Peyer's patch (tissue), 4 donors: ENCODE data around the gene TEAD3. TPM values are rescaled to one million over a fixed set of nuclear protein-coding genes. Genes with fewer than 3 reads are reported as not detected.

Experiments
- DNase-seq, 3 donors: peaks; one replicate each; pipeline ENCODE4 v3.0.0-alpha.2; 2017 to 2019
- H3K27ac ChIP-seq, 4 donors: fragments of 200-600 bp; sonication (generic); one replicate each; pipeline ENCODE4 v1.5.1; 2016 to 2019
- H3K27me3 ChIP-seq, 2 donors: fragments of 200-600 bp; sonication (generic); one replicate each; pipeline ENCODE4 v1.5.1; 2019
- H3K36me3 ChIP-seq, 3 donors: fragments of 200-600 bp; sonication (generic); one replicate each; pipeline ENCODE4 v1.5.1; 2016 to 2019
- H3K4me1 ChIP-seq, 4 donors: fragments of 200-600 bp; sonication (generic); one replicate each; pipeline ENCODE4 v1.5.1; 2016 to 2019
- H3K4me3 ChIP-seq, 4 donors: fragments of 200-600 bp; sonication (generic); 1 replicate in 3 of 4; 2 replicates in 1 of 4; pipeline ENCODE4 v1.5.1; 2016 to 2019; ENCODE audit warnings: mild to moderate bottlenecking in 1 of 4
- H3K9me3 ChIP-seq, 4 donors: fragments of 200-600 bp; sonication (generic); one replicate each; pipeline ENCODE4 v1.5.1; 2016 to 2019; ENCODE audit warnings: mild to moderate bottlenecking in 1 of 4
- CTCF ChIP-seq, 6 experiments: fragments of 450-650 bp in 4 of 6; fragments of 200-600 bp in 2 of 6; sonication (generic) in 1 of 6; IDR thresholded peaks; one replicate each; pipeline ENCODE4 v1.5.1; 2017 to 2019; ENCODE audit warnings: antibody characterized with exemption in 6 of 6, mild to moderate bottlenecking in 3 of 6, moderate library complexity in 1 of 6
- POLR2A ChIP-seq, 2 donors: fragments of 450-650 bp; IDR thresholded peaks; one replicate each; pipeline ENCODE4 v1.5.1; 2017; ENCODE audit warnings: antibody characterized with exemption in 2 of 2, mild to moderate bottlenecking in 2 of 2, moderate library complexity in 2 of 2
- total RNA-seq, 4 donors: library from RNA; depleted of rRNA; stranded (reverse); fragments of >200 nt; gene quantifications; one replicate each; pipeline ENCODE4 v1.1.0, GENCODE V29; 2016

The TEAD3 gene
- total RNA-seq, 4 donors from 2014 or later: 10.7 to 32.9 (median 27.4) TPM

GRCh38 chr6:35483893-35484645, 12.8 kb downstream of the TEAD3 start:
- Histone ChIP-seq H3K36me3 (peaks cover 0 to 50% (median 0%) of the 10 kb centered on the region in 3 donors), H3K27me3 (no peaks in the 10 kb centered on the region), H3K4me1 (peaks cover 0 to 40% (median 2%) of the 10 kb centered on the region in 4 donors), H3K27ac (peak overlapping the region in 1 of 4 donors; percentile 84), H3K4me3 (no peak overlapping the region), H3K9me3 (no peaks in the 10 kb centered on the region)
- peak in 1 of 3 donors; percentile 34 for DNase-seq
- TF ChIP-seq CTCF (IDR thresholded peaks at IDR 0.05) (no peak), POLR2A (IDR thresholded peaks at IDR 0.05) (no peak)

- TF ChIP-seq CTCF (IDR thresholded peaks at IDR 0.05): no peak
- no peak for TF ChIP-seq POLR2A (IDR thresholded peaks at IDR 0.05)
- H3K36me3 ChIP-seq: peaks cover 0 to 53% (median 0%) of the 10 kb centered on the region in 3 donors
- peak in 1 of 3 donors; percentile 21 for DNase-seq
- no peaks in the 10 kb centered on the region for H3K9me3 ChIP-seq
- H3K27me3 ChIP-seq: no peaks in the 10 kb centered on the region
- H3K27ac ChIP-seq: no peak overlapping the region
- peaks cover 0 to 37% (median 2%) of the 10 kb centered on the region in 4 donors for H3K4me1 ChIP-seq
- no peak overlapping the region for H3K4me3 ChIP-seq
Measured at GRCh38 chr6:35483490-35483889, 13.4 kb downstream of the TEAD3 start.

GRCh38 chr6:35483062-35483461, 13.8 kb downstream of the TEAD3 start:
- Histone ChIP-seq H3K4me3 (no peak overlapping the region), H3K27ac (peak overlapping the region in 1 of 4 donors; percentile 11), H3K4me1 (peaks cover 0 to 32% (median 2%) of the 10 kb centered on the region in 4 donors), H3K9me3 (no peaks in the 10 kb centered on the region), H3K36me3 (peaks cover 0 to 58% (median 0%) of the 10 kb centered on the region in 3 donors), H3K27me3 (no peaks in the 10 kb centered on the region)
- DNase-seq: no peak
- TF ChIP-seq POLR2A (IDR thresholded peaks at IDR 0.05): no peak
- no peak for TF ChIP-seq CTCF (IDR thresholded peaks at IDR 0.05)

- Histone ChIP-seq H3K9me3 (no peaks in the 10 kb centered on the region), H3K36me3 (peaks cover 0 to 74% (median 0%) of the 10 kb centered on the region in 3 donors), H3K27ac (no peak overlapping the region), H3K4me3 (no peak overlapping the region), H3K27me3 (no peaks in the 10 kb centered on the region), H3K4me1 (peaks cover 0 to 14% (median 0%) of the 10 kb centered on the region in 4 donors)
- no peak for DNase-seq
- TF ChIP-seq POLR2A (IDR thresholded peaks at IDR 0.05): no peak
- no peak for TF ChIP-seq CTCF (IDR thresholded peaks at IDR 0.05)
Measured at GRCh38 chr6:35481226-35481625, 15.7 kb downstream of the TEAD3 start.

- no peaks in the 10 kb centered on the region for H3K9me3 ChIP-seq
- H3K4me1 ChIP-seq: peaks cover 0 to 3% (median 0%) of the 10 kb centered on the region in 4 donors
- TF ChIP-seq CTCF (IDR thresholded peaks at IDR 0.05) (no peak), POLR2A (IDR thresholded peaks at IDR 0.05) (no peak)
- H3K27ac ChIP-seq: no peak overlapping the region
- DNase-seq: no peak
- no peak overlapping the region for H3K4me3 ChIP-seq
- peaks cover 0 to 82% (median 0%) of the 10 kb centered on the region in 3 donors for H3K36me3 ChIP-seq
- H3K27me3 ChIP-seq: no peaks in the 10 kb centered on the region
Measured at GRCh38 chr6:35480176-35480575, 16.7 kb downstream of the TEAD3 start.
